BJ (cell line): ENCODE data around the gene CTIF. TPM values are rescaled to one million over a fixed set of nuclear protein-coding genes. Genes with fewer than 3 reads are reported as not detected.

ENCODE experiments used
- CTCF ChIA-PET: fragments of 350-600 bp; formaldehyde crosslinking; extraction: SDS; loops from one replicate; lab custom pipeline; 2021; ENCODE audit warnings: antibody characterized with exemption, inconsistent platforms; lab: Yijun Ruan, JAX
- POLR2A ChIA-PET: fragments of 300-600 bp; sonication (Branson Sonifier 250); formaldehyde crosslinking; extraction: SDS; loops from one replicate; lab custom pipeline; 2021; ENCODE audit warnings: antibody characterized with exemption; lab: Charles Lee
- DNase-seq: peaks from one replicate; pipeline ENCODE4 v3.0.0-alpha.2; 2011; ENCODE audit warnings: low read depth
- H3K27me3 ChIP-seq: 2 replicates; pipeline ENCODE4 v1.6.0; 2011; ENCODE audit warnings: low read length; ENCODE audit not compliant: control insufficient read depth, insufficient read depth
- H3K36me3 ChIP-seq: 2 replicates; pipeline ENCODE4 v1.5.1; 2011; ENCODE audit warnings: low read length; ENCODE audit not compliant: control insufficient read depth, insufficient read depth
- H3K4me3 ChIP-seq: 2 replicates; pipeline ENCODE4 v1.5.1; 2011; ENCODE audit warnings: low read depth, mild to moderate bottlenecking, control low read depth, low read length
- CTCF ChIP-seq: IDR thresholded peaks from 2 replicates; pipeline ENCODE4 v1.5.1; 2011; ENCODE audit warnings: low read depth, mild to moderate bottlenecking, control low read depth, inconsistent platforms, low read length, moderate library complexity; ENCODE audit not compliant: insufficient read depth
- polyA plus RNA-seq: library from polyadenylated mRNA; depleted of rRNA; stranded (reverse); fragments of >200 nt; gene quantifications from 2 replicates; pipeline ENCODE4 v1.2.3, GENCODE V29; 2011

The CTIF gene
- polyA plus RNA-seq, 1 experiment: 105 TPM

- ChIA-PET POLR2A (no interaction called here), CTCF (no interaction called here)
- no peak for DNase-seq
- Histone ChIP-seq H3K36me3 (no peaks in the 10 kb centered on the region), H3K4me3 (no peak overlapping the region), H3K27me3 (no peaks in the 10 kb centered on the region)
- TF ChIP-seq CTCF: no peak
Measured at GRCh38 chr18:48899558-48900174, 360.8 kb downstream of the CTIF start.

- Histone ChIP-seq H3K27me3 (no peaks in the 10 kb centered on the region), H3K36me3 (no peaks in the 10 kb centered on the region), H3K4me3 (no peak overlapping the region)
- no peak for DNase-seq
- ChIA-PET POLR2A (no interaction called here), CTCF (no interaction called here)
- TF ChIP-seq CTCF: no peak
Measured at GRCh38 chr18:48900469-48900868, 361.6 kb downstream of the CTIF start.

DNA sequence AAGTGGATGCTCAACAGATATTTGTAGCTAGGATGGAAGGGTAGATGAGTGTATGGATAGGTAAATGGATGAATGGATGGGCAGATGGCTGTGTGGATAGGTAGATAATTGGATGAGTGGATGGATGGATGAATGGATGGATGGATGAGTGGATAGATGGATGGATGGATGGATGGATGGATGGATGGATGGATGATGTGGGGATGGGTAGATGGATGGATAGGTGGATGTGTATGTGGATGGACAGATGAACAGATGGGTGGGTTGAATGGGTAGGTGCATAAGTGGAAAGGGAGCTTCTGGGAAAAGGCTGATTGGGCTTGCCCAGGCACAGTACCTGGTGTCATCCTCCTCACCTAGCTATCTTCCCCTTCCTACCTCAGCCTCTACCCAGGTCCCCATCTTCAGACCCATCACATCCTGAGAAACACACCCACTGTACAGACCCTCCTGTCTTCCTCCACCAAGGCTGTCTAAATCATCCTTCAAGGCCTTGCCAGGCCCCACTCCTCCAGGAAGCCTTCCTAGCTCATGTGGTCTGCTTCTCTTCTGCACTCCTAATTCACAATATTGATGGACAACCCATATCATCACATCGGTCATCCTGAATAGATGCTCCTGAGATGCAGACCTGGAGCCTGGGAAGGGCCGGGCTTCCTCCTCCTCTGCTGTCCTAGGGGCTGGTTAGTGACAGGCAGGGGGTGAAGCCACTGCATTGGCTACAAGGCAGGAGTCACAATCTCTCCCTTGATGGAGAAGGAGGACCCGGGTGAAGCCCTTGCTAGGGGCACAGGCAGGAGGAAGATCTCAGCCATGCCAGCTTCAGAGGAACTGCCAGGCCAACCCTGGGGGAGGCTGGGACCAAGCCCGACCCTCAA lies 362.6 kb downstream of the CTIF start:
- Histone ChIP-seq H3K27me3 (no peaks in the 10 kb centered on the region), H3K4me3 (no peak overlapping the region), H3K36me3 (no peaks in the 10 kb centered on the region)
- TF ChIP-seq CTCF: no peak
- DNase-seq: no peak
- POLR2A ChIA-PET: no interaction called here
- CTCF ChIA-PET: interaction anchor here (0.5 to 1.6 kb wide), 3 partner anchors 10 to 189 kb away, joined by 3 to 4 read pairs (median 3); no protein-coding TSS in a partner anchor

GRCh38 chr18:48902023-48902855 lies 363.4 kb downstream of the CTIF start:
- CTCF ChIA-PET: interaction anchor here (0.5 to 1.6 kb wide), 3 partner anchors 11 to 190 kb away, joined by 3 to 4 read pairs (median 3); no protein-coding TSS in a partner anchor
- Histone ChIP-seq H3K27me3 (no peaks in the 10 kb centered on the region), H3K4me3 (no peak overlapping the region), H3K36me3 (no peaks in the 10 kb centered on the region)
- TF ChIP-seq CTCF: no peak
- peak; percentile 20 for DNase-seq
- POLR2A ChIA-PET: no interaction called here
